GM18951 (cell line): ENCODE measurements around the gene E2F2.
A peak's percentile ranks its signal among the peaks of the same experiment; 100 is the strongest.

Experiments
- POLR2A ChIP-seq: IDR thresholded peaks from 4 replicates; pipeline ENCODE4 v1.6.1; 2011; ENCODE audit warnings: mild to moderate bottlenecking; ENCODE audit not compliant: insufficient read length, insufficient read depth; ENCODE audit errors: extremely low read depth
- in situ Hi-C: fragments of 300-500 bp; cut with MboI; formaldehyde crosslinking; loops from one replicate; pipeline ENCODE4 v1.12.0; 2022; ENCODE audit warnings: low sequenced_read_pairs, mixed read lengths, inconsistent platforms; ENCODE audit not compliant: unreplicated experiment

E2F2 gene

GRCh38 chr1:23531562-23532094, 595 bp upstream of the E2F2 start:
- in situ Hi-C loops = no loop called here

GRCh38 chr1:23530087-23530746, 816 bp downstream of the E2F2 start:
- no peak for TF ChIP-seq POLR2A
- in situ Hi-C loops = no loop called here

More at GRCh38 chr1:23531562-23532094, 595 bp upstream of the E2F2 start:
- TF ChIP-seq POLR2A = no peak

- in situ Hi-C loops = no loop called here
- no peak for TF ChIP-seq POLR2A
These were observed 1.6 kb downstream of the E2F2 start for GRCh38 chr1:23529146-23530086.

- in situ Hi-C loops = no loop called here
- no peak for TF ChIP-seq POLR2A
These were observed 2.6 kb downstream of the E2F2 start for GRCh38 chr1:23528250-23528978.

GRCh38 chr1:23527900-23528249, 3.2 kb downstream of the E2F2 start:
- no peak for TF ChIP-seq POLR2A
- in situ Hi-C loops = no loop called here

- in situ Hi-C loops = no loop called here
- TF ChIP-seq POLR2A = no peak
These were observed 3.7 kb downstream of the E2F2 start for GRCh38 chr1:23527366-23527765.

GRCh38 chr1:23526329-23527041, 4.5 kb downstream of the E2F2 start:
- in situ Hi-C loops = no loop called here
- TF ChIP-seq POLR2A = no peak

GRCh38 chr1:23525558-23526250, 5.3 kb downstream of the E2F2 start:
- peak; percentile 4 for TF ChIP-seq POLR2A
- in situ Hi-C loops = no loop called here

- in situ Hi-C loops = no loop called here
- TF ChIP-seq POLR2A = peak; percentile 4
These were observed 6.2 kb downstream of the E2F2 start for GRCh38 chr1:23524716-23525401.

- in situ Hi-C loops = no loop called here
These were observed 6.9 kb downstream of the E2F2 start for GRCh38 chr1:23524163-23524562.

GRCh38 chr1:23522244-23522982, 8.6 kb downstream of the E2F2 start:
- in situ Hi-C loops = no loop called here
- TF ChIP-seq POLR2A = no peak

More at GRCh38 chr1:23524163-23524562, 6.9 kb downstream of the E2F2 start:
- no peak for TF ChIP-seq POLR2A
